Lower leg skin (tissue), 3 donors: ENCODE data around the gene GDPD4.

Experiments used
- POLR2A ChIP-seq, 2 donors: fragments of 450-650 bp; IDR thresholded peaks; one replicate each; pipeline ENCODE4 v1.6.1; 2016 to 2017; ENCODE audit warnings: antibody characterized with exemption in 2 of 2, mild to moderate bottlenecking in 1 of 2, moderate library complexity in 1 of 2
- TF ChIP-seq, protein P1 (sequence below), 3 donors: fragments of 450-650 bp; IDR thresholded peaks; one replicate each; pipeline ENCODE4 v1.5.1; 2016; ENCODE audit warnings: antibody characterized with exemption in 3 of 3, mild to moderate bottlenecking in 3 of 3, moderate library complexity in 2 of 3

DNA sequence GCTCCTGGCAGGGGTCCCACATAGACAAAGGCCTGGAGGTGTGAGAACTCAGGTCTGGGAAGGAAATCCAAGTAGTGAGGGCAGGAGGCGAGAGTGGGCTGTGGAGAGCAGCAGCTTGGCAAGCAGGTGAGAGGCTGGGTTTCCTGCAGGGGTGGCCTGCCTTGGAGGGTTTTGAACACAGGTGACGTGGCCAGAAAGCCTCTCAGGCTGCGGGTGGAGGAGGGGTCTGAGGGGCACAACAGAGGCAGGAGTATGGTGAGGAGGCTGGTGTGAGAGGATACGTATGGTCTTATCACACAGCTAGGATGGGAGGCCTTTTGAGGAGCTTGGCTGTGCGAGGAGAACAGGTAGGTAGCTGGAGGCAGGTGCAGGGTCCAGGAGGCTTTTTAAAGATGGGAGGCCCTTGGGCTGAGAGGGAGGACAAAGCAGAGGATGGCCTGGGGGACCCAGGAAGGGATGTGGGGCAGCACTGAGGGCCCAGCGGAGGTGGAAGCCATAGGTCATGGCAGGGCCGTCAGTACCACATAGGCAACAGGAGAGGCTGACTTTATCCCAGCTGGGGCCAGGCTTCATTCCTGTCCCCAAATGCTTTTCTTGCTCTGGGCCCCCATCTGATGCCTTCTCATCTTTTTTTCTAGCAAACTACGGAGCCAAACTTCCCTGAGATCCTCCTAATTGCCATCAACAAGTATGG lies 89.0 kb downstream of the GDPD4 start:
- no peak for TF ChIP-seq POLR2A (IDR thresholded peaks at IDR 0.05)
- TF ChIP-seq, protein P1, sequence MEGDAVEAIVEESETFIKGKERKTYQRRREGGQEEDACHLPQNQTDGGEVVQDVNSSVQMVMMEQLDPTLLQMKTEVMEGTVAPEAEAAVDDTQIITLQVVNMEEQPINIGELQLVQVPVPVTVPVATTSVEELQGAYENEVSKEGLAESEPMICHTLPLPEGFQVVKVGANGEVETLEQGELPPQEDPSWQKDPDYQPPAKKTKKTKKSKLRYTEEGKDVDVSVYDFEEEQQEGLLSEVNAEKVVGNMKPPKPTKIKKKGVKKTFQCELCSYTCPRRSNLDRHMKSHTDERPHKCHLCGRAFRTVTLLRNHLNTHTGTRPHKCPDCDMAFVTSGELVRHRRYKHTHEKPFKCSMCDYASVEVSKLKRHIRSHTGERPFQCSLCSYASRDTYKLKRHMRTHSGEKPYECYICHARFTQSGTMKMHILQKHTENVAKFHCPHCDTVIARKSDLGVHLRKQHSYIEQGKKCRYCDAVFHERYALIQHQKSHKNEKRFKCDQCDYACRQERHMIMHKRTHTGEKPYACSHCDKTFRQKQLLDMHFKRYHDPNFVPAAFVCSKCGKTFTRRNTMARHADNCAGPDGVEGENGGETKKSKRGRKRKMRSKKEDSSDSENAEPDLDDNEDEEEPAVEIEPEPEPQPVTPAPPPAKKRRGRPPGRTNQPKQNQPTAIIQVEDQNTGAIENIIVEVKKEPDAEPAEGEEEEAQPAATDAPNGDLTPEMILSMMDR (IDR thresholded peaks at IDR 0.05), result no peak
